ENCODE results near the gene NACA2.

Gene NACA2

DNA sequence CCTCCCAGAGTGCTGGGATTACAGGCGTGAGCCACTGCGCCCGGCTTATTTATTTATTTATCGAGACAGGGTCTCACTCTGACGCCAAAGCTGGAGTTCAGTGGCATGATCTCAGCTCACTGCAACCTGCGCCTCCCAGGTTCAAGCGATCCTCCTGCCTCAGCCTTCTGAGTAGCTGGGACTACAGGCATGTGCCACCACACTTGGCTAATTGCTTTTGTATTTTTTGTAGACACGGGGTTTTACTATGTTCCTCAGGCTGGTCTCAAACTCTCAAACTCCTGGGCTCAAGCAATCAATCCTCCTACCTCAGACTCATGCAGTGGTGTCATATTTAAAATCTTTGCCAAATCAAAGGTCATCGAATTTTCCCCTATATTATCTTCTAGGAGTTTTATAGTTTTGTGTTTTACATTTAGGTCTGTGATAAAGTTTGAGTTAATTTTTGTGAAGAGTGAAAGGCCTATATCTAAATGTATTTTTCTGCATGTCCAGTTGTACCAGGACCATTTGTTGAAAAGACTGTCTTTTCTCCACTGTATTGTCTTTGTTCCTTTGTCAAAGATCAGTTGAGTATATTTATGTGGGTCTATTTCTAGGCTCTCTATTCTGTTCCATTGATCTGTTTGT lies 47.1 kb downstream of the NACA2 start:
- DNase-seq, result no peak

DNA sequence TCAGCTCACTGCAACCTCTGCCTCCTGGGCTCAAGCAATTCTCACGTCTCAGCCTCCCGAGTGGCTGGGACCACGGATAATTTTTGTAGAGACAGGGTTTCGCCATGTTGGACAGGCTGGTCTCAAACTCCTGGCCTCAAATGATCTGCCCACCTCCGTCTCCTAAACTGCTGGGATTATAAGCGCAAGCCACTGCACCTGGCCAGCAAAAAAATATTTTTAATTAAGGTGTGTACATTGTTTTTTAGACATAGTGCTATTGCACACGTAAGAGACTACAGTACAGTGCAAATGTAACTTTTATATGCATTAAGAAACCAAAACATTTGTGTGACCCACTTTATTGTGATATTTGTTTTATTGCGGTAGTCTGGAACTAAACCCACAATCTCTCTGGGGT lies 49.0 kb downstream of the NACA2 start:
- DNase-seq, result no peak

DNA sequence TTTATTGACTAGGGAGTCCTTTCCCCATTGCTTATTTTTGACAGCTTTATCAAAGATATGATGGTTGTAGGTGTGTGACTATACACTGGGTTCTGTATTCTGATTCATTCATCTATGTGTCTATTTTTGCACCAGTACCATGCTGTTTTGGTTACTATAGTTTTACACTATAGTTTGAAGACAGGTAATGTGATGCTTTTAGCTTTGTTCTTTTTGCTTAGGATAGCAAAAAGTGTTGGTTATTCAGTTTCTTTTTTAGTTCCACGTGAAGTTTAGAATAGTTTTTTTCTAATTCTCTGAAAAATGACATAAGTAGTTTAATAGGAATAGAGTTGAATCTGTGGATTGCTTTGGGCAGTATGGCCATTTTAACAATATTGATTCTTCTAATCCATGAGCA lies 50.1 kb downstream of the NACA2 start:
- DNase-seq, result no peak
